HFFc6 (cell line): ENCODE data around the gene UCKL1. TPM values are rescaled to one million over a fixed set of nuclear protein-coding genes. Genes with fewer than 3 reads are reported as not detected.

ENCODE experiments used
- DNase-seq: peaks from one replicate; pipeline ENCODE4 v3.0.0-alpha.2; 2018
- H3K27ac Mint-ChIP-seq: 2 replicates; pipeline ENCODE4 v1.8.0; 2020; ENCODE audit warnings: mild to moderate bottlenecking, mixed read lengths
- H3K27me3 Mint-ChIP-seq: 2 replicates; pipeline ENCODE4 v1.8.0; 2021; ENCODE audit warnings: mild to moderate bottlenecking, moderate library complexity, mixed read lengths; ENCODE audit not compliant: insufficient read depth
- H3K36me3 Mint-ChIP-seq: 2 replicates; pipeline ENCODE4 v1.8.0; 2021; ENCODE audit warnings: low read depth, mixed read lengths
- H3K4me1 Mint-ChIP-seq: 2 replicates; pipeline ENCODE4 v1.8.0; 2020; ENCODE audit warnings: low read depth, mixed read lengths
- H3K4me3 Mint-ChIP-seq: 2 replicates; pipeline ENCODE4 v1.8.0; 2020; ENCODE audit warnings: mild to moderate bottlenecking, moderate library complexity, mixed read lengths
- H3K9me3 Mint-ChIP-seq: 2 replicates; pipeline ENCODE4 v1.8.0; 2020; ENCODE audit warnings: mild to moderate bottlenecking, mixed read lengths
- CTCF ChIP-seq: fragments of 200-600 bp; sonication (generic); IDR thresholded peaks from 2 replicates; pipeline ENCODE4 v1.5.0; 2021; ENCODE audit warnings: antibody characterized with exemption, mild to moderate bottlenecking
- total RNA-seq, 6 experiments: library from RNA; stranded (reverse); fragmentation: NEBNext Ultra II Directional; extraction: Animal tissue kit (Norgen Biotek cat#: 25700); gene quantifications; 2 replicates in 1 of 6; 3 replicates in 5 of 6; pipeline ENCODE4 v1.2.3, GENCODE V29; 2021

Gene UCKL1
- total RNA-seq, 6 experiments from 2014 or later = 17.2 to 21.7 (median 19.4) TPM

- no peak for TF ChIP-seq CTCF
- Mint-ChIP-seq H3K36me3 (peaks cover 21% of the 10 kb centered on the region), H3K4me1 (peaks cover 22% of the 10 kb centered on the region), H3K4me3 (no peak overlapping the region), H3K9me3 (0 out of 2 replicates have a peak, but pooled peaks cover 1% of the 10 kb centered on the region), H3K27me3 (no peaks in the 10 kb centered on the region; the same call in 1 of the 2 replicates), H3K27ac (peak overlapping the region; percentile 40)
- DNase-seq = no peak
Observed at GRCh38 chr20:63911176-63911575, 45.0 kb downstream of the UCKL1 start.

GRCh38 chr20:63908008-63908682, 48.1 kb downstream of the UCKL1 start:
- Mint-ChIP-seq H3K36me3 (peaks cover 7% of the 10 kb centered on the region), H3K27ac (no peak overlapping the region), H3K9me3 (no peaks in the 10 kb centered on the region), H3K4me1 (peaks cover 22% of the 10 kb centered on the region), H3K4me3 (no peak overlapping the region), H3K27me3 (no peaks in the 10 kb centered on the region; the same call in 1 of the 2 replicates)
- DNase-seq = no peak
- TF ChIP-seq CTCF = no peak

GRCh38 chr20:63903796-63904561, 52.2 kb downstream of the UCKL1 start:
- H3K36me3 Mint-ChIP-seq = no peaks in the 10 kb centered on the region; the same call in 1 of the 2 replicates
- TF ChIP-seq CTCF = no peak
- DNase-seq = no peak

GRCh38 chr20:63900413-63900812, 55.8 kb downstream of the UCKL1 start:
- H3K27me3 Mint-ChIP-seq = peaks cover 8% of the 10 kb centered on the region
- no peak overlapping the region for H3K27ac Mint-ChIP-seq
- H3K4me3 Mint-ChIP-seq = no peak overlapping the region
- no peak for TF ChIP-seq CTCF
- no peak for DNase-seq
- H3K4me1 Mint-ChIP-seq = peaks cover 41% of the 10 kb centered on the region
- H3K36me3 Mint-ChIP-seq = peaks cover 14% of the 10 kb centered on the region
- no peaks in the 10 kb centered on the region for H3K9me3 Mint-ChIP-seq

More at GRCh38 chr20:63903796-63904561, 52.2 kb downstream of the UCKL1 start:
- no peaks in the 10 kb centered on the region for H3K9me3 Mint-ChIP-seq
- no peak overlapping the region for H3K4me3 Mint-ChIP-seq
- no peaks in the 10 kb centered on the region; the same call in 1 of the 2 replicates for H3K27me3 Mint-ChIP-seq
- H3K27ac Mint-ChIP-seq = no peak overlapping the region; the same call in 1 of the 2 replicates
- peaks cover 20% of the 10 kb centered on the region; the same call in 1 of the 2 replicates for H3K4me1 Mint-ChIP-seq

GRCh38 chr20:63898882-63899558, 57.2 kb downstream of the UCKL1 start:
- Mint-ChIP-seq H3K27me3 (peaks cover 11% of the 10 kb centered on the region), H3K36me3 (peaks cover 14% of the 10 kb centered on the region), H3K4me1 (peaks cover 46% of the 10 kb centered on the region), H3K27ac (no peak overlapping the region; the same call in 1 of the 2 replicates), H3K9me3 (no peaks in the 10 kb centered on the region), H3K4me3 (no peak overlapping the region)
- no peak for TF ChIP-seq CTCF
- no peak for DNase-seq
